Femur (tissue), 1 donor: ENCODE measurements around the gene KRTAP20-3.

ENCODE experiments used
- DNase-seq: peaks from one replicate; pipeline ENCODE4 v3.0.0-alpha.2; 2017

The KRTAP20-3 gene

GRCh38 chr21:30642564-30642963, at the start of gene KRTAP20-3:
KRTAP20-3 (plus strand) TSS chr21:30642864.
- DNase-seq, result no peak

DNA sequence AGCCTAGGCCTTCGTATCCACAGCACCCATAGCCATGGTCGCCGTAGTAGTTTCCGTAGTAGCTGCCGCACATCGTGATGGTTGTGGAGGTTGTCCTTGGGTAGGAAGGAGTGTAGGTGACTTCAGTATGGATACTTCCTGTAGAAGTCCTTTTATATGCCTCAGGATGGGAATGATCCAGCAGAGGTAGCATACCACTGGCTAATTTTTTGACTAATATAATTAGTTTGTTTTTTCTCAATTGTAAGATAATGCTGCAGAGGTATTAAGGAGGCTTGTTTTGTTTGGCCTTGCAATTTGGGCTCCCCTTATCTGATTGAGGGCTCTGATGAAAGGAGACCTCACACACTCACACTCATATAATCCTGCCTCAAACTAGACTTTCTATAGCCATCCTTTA, 43.9 kb upstream of the KRTAP20-3 start, which contains the start of gene KRTAP6-2:
Gene KRTAP6-2 (minus strand): TSS at position 101 of the 400 bp plus-strand sequence. CDS start 28 bp downstream, at position 73.
- DNase-seq, result no peak

DNA sequence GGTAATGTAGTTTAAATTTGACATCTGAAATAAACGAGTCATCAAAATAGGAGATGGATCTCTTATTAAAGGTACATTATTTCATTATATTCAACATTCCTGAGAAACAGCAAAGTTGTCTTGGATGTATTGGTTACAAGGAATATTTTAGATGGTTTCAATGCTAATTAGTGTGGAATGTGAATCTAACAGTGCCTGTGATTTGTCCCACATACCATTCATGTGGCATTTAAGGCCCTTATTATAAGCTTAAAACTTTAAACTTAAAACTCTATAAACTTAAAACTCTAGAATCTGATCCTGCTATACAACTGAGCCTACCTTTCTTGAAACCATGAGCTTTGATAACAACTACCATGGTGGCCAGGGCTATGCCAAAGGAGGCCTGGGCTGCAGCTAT, 41.9 kb upstream of the KRTAP20-3 start, which contains the start of gene KRTAP22-1:
Gene KRTAP22-1 (plus strand): TSS at position 301 of the 400 bp plus-strand sequence.
- DNase-seq, result no peak

GRCh38 chr21:30605968-30606367, 36.7 kb upstream of the KRTAP20-3 start:
- DNase-seq, result no peak

GRCh38 chr21:30612132-30612531, 30.5 kb upstream of the KRTAP20-3 start:
- DNase-seq, result no peak

DNA sequence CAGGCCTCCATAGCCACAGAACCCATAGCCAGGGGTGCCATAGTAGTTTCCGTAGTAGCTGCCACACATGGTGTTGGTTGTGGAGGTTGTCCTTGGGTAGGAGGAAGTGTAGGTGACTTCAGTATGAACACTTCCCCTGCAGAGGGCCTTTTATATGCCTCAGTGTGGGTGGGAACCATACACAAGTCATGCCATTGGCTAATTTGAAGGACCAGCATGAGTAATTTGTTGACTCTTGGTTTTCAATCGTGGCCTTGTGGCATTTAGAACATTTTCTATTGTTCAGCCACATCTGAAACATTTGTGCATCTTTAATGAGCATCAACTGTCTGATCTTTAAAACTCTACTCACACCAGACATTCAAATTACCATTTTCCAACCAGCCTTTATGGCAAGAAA, 28.8 kb upstream of the KRTAP20-3 start, which contains the start of gene KRTAP6-1:
Gene KRTAP6-1 (minus strand): TSS at position 95 of the 400 bp plus-strand sequence. CDS start 26 bp downstream, at position 69.
- DNase-seq, result no peak

DNA sequence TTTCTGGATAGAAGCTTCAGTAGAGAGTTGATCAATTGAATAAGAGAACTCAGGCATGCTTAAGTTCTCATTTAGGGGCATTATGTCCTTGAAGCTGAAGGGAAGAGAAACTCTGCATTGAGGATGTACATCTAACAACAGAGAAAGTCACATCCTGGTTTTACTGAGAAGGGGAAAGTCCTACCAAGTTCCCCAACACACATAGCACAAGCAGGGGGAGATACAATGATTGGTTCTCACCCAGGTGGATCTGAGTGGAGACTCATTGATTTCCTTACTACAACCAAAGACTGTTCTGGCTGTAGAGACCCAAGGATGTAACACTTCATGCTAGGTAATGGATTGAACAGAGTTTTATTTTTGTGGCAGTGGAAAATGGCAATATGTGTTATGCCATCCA, 27.5 kb upstream of the KRTAP20-3 start:
- no peak for DNase-seq

GRCh38 chr21:30616125-30616524, 26.5 kb upstream of the KRTAP20-3 start, which contains the start of gene KRTAP20-1:
KRTAP20-1 (plus strand) TSS chr21:30616425; CDS start chr21:30616455, 30 bp downstream.
- DNase-seq, result no peak

DNA sequence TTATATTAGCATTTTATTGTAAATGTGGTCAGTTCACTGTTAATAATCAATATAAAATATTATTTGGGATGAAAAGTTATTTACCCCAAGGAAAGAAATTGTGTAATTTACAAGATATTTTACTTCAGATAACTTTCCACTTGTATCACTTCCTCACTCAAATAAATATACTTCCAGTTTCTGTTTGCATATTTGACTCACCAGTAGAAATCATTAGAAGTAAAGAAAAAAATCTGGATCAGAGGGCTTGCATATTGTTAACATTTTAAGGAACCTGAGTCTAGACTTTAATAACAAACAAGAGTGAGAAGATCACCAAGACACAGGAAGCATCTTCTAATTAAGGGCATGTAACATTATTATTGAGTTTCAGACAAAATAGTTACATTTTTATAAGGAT, 22.6 kb upstream of the KRTAP20-3 start:
- DNase-seq, result no peak

DNA sequence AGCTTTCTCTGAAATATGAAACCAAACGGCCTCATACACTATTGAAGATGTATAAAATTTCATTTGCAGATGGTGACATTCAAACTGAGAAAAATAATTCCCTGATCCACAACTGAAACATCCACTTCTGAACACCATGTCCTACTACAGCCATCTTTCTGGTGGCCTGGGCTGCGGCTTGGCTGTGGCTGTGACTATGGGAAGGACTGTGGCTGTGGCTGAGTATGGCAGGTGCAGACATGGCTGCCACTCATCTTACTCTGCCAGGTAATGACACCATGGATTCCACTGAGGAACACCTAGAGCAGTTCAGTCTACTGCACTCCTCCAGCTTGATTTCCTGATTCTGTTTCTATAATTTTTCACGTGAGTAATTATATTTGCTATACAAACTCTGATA, 22.1 kb upstream of the KRTAP20-3 start, which contains the start of gene KRTAP20-4:
Gene KRTAP20-4 (plus strand): TSS at position 106 of the 400 bp plus-strand sequence.
- no peak for DNase-seq

DNA sequence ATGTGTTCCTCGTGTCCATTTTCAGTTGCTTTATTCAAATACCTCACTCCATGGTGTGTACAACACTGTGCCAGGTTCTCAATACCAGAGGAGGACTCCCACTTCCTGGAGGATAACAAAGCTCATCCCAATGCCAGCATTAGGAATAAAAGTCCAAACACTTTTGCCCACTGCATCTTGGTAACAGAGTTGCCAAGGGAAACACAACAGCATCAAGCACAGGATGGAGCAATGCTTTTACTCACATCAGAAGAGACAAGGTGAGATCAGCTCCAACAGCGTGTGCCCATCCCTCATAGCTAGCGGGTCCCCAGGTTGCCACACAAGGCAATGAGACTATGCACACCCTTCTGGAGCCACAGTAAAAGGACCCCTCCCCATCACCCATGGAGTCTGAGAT, 19.3 kb upstream of the KRTAP20-3 start:
- no peak for DNase-seq

- DNase-seq, result no peak
Observed at GRCh38 chr21:30625449-30626165, 17.1 kb upstream of the KRTAP20-3 start.

DNA sequence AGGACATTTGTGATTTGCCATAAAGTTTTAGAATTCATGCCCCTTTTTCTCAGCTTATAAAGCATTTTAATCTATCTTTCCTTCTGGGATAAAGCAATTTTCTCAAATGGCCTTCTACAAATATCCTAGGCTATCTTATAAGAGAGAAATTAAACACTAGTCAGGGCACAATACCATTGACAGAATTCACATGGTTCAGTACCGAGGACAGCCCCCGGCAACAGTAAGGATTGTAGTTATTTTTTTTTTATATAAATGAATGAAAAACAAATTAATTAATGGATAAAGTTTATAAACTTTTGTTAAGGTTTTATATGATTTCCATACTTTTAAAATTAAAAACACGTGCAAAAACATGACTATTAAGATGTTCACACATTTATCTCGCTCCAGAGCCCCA, 14.6 kb upstream of the KRTAP20-3 start:
- no peak for DNase-seq

DNA sequence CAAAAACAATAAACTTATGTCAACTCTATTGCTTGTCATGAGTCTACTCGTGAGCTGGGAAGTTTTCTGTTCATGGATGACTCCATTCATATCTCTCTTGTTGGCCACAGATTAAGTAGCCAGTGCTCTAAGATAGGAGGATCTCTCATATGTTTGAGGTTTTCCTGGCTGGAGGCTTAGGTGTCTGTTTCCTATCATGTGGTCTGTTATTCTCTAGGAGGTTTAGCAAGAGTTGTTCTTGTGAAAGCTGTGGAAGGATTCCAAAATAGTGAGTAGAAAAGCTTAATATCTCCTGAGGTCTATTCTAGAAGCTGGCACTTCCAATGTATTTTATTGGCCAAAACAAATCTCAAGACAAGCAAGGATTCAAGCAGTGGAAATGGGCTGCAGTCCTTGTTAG, 13.5 kb upstream of the KRTAP20-3 start:
- DNase-seq, result no peak

- no peak for DNase-seq
Observed at GRCh38 chr21:30634906-30635305, 7.8 kb upstream of the KRTAP20-3 start, which contains the start of gene KRTAP20-2. KRTAP20-2 (plus strand) TSS chr21:30635206; CDS start chr21:30635264, 58 bp downstream.

- no peak for DNase-seq
Observed at GRCh38 chr21:30638686-30639085, 4.0 kb upstream of the KRTAP20-3 start.

DNA sequence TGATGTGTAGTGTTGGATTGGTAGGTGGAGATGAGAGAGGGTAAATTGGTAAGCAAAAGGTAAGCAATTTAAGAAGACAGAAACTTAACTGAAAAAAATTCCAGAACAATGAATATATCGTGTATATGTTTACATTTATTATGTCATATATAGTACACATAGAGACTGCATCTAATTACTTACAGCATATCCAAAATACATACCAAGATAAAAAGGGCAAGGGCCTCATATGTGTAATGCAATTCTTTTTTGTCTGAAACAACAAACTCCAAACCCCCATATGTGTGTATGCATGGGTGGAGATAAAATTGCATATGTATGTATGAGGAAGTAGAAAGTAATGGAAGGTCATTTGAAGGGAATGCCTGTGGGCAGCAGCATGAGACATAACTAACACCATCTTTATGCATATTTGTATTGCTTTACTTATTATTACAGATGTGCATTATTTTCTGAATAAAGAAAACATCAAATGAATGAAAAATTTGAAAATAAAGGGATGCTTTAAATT, 4.3 kb downstream of the KRTAP20-3 start:
- DNase-seq, result no peak

DNA sequence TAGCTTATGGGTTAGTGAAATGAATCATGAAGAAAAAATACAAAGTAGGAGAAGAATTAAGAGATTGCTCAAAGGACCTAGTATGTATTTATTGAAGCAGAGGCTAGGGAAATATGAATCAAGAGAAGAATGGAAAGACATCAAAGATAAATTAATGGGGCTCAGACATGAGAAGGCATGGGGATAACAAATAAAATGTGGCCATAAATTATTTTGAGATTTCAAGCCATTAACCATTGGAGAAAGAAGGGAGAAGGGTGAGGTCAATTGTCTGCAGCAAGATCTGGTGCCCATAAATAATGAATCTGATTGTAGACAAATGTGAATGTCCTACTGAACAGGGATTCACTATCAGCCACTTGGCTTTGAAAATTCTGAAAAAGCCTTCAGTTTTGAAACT, 10.2 kb downstream of the KRTAP20-3 start:
- no peak for DNase-seq

GRCh38 chr21:30668776-30669175, 26.1 kb downstream of the KRTAP20-3 start:
- DNase-seq, result no peak

DNA sequence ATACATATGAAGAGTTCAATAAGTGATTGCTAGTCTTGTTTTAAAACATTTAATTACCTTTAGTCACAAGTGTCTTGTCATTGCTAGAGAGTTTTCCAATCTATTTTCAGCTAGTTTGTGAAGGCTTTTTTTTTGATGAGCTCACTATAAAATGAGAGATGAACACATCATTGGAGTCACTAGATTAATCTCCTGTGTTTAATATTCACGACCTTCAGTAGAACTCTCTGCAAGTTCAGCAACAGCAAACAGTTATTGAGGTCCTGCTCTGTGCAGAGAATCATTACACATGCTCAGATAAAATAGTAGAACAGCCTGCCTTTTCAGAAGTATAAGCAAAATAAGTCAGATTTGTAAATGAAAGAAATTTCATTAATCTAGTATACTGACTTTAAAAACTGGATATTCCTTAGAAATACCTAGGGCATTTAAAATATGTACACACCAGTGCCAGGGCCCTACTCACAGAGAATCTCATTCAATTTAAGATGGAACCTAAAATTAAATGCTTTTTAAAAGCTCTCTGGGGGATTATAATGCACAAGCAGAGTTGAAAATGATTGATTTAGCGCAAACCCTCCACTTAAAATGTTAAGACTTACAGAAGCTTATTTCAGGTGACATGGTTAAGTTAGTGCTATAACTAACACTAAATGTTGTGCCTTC, 30.5 kb downstream of the KRTAP20-3 start:
- DNase-seq, result no peak

GRCh38 chr21:30674312-30674711, 31.6 kb downstream of the KRTAP20-3 start:
- DNase-seq, result no peak

- DNase-seq, result no peak
Observed at GRCh38 chr21:30676737-30677136, 34.1 kb downstream of the KRTAP20-3 start.

GRCh38 chr21:30680586-30680985, 37.9 kb downstream of the KRTAP20-3 start:
- DNase-seq, result no peak

GRCh38 chr21:30684506-30684905, 41.8 kb downstream of the KRTAP20-3 start:
- DNase-seq, result no peak
